NCI-H524 treated with DMSO at 0.1 percent for 48 hours (cell line): ENCODE results near the gene KCNQ1.
"Not testable (repeated sequence)": the region's sequence is repeated elsewhere in the genome, so short reads cannot be mapped to it uniquely, and the experiment has no call there.

Source experiments
- DNase-seq: peaks from one replicate; lab custom pipeline; 2025; lab: John Stamatoyannopoulos, UW

The KCNQ1 gene

GRCh38 chr11:2474059-2474901 is 29.5 kb downstream of the KCNQ1 start:
- peak; percentile 36 for DNase-seq

DNA sequence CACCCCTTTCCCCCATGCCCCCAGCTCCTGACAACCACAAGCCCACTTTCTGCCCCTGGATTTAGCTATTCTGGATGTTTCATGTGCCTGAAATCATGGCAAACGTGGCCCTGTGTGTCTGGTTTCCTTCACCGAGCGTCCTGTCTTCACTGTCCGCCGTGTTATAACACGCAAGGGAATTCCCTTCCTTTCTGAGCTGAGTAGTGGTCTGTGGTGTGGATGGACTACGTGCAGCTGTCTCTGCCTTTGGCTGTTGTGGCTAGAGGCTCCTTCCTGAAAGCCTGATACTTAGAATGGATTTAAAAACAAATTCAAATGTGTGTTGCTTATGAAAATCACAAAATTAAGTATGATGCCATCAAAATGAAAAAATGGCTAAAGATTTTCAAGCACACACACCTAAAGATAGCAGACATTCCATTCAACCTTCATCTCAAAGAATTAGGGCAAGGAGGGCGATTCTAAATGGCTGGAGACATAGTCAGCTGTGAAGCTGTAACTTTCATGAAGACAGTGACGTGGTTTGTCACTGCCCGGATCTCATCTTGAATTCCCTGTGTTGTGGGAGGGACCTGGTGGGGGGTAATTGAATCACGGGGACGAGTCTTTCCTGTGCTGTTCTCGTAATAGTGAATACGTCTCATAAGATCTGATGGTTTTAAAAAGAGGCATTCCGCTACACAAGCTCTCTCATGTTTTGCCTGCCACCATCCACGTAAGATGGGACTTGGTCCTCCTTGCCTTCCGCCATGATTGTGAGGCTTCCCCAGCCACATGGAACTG is 30.5 kb downstream of the KCNQ1 start:
- DNase-seq = no peak

GRCh38 chr11:2477254-2477653 is 32.4 kb downstream of the KCNQ1 start:
- no peak for DNase-seq

DNA sequence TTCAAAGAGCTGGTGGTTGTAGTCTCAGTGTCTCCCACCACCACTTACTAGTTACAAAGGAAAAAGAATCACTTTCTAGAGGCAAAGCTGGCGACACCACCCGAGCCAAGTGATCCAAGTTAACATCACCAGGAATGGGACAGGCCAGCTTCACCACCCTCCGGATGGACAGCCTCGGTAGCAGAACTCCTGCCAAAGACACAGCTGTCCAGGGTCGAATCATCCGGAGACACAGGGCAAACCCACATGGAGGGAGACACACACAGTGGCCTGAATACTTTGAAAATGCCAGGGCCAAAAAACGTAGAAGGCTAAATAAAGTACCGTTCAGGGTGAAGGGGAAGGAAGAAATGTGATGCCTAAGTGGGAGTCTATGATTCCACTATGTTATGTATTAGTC is 33.1 kb downstream of the KCNQ1 start:
- no peak for DNase-seq

DNA sequence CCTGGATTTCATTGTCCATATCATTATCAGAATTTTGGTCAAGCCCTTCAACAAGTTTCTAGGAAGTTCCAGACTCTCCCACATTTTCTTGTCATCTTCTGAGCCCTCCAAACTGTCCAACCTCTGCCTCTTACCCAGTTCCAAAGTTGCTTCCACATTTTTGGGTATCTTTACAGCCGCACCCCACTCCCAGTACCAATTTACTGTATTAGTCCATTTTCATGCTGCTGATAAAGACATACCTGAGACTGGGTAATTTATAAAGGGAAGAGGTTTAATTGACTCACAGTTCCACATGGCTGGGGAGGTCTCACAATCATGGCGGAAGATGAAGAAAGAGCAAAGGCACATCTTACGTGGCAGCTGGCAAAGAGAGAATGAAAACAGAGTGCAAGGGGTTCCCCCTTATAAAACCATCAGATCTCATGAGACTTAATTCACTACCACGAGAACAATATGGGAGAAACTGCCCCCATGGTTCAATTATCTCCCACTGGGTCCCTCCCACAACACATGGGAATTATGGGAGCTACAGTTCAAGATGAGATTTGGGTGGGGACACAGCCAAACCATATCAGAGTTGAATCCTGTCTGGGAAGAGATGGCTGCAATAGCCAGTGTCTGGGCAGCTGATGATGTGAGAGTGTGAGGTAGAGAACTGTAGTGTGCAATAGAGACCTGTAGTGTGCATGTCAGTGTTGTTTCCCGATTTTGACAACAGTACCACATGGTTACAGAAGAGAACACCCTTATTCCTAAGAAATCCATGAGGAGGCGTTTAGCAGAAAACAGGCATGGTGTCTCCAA is 35.5 kb downstream of the KCNQ1 start:
- DNase-seq = not testable (repeated sequence)

DNA sequence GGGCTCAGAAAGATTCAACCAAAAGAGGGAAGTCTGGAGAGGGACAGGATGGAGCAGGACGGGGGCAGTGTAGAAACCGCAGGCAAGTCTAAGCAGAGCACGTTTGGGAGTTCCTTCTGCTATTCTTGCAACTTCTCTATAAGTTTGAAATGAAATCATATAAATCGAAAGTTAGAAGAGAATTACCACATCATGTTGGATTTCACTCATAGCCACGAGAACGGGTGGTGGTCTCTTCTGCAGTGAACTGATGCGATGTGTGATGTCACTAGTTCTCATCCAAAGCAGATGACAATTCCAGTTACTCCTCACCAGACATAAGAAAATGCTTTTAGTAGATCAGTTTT is 36.0 kb downstream of the KCNQ1 start:
- no peak for DNase-seq

DNA sequence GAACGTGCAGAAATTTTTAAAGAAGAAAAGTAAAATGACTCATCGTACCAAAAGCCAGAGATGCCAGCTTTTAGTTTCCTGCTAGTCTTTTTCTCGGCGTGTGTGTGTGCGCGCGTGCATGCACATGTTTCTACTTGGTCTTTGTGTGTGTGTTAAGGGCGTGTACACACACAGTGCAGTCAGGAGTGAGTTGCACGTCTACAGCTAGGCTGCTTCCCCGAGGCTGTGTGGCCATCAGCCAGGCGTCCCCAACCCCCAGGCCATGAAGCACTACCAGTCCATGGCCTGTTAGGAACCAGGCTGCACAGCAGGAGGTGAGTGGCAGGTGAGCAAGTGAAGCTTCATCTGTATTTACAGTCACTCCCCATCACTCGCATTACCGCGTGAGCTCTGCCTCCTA is 36.4 kb downstream of the KCNQ1 start:
- no peak for DNase-seq

- DNase-seq = no peak
Observed at GRCh38 chr11:2482204-2482603, 37.4 kb downstream of the KCNQ1 start.

GRCh38 chr11:2482745-2483144 is 37.9 kb downstream of the KCNQ1 start:
- no peak for DNase-seq

DNA sequence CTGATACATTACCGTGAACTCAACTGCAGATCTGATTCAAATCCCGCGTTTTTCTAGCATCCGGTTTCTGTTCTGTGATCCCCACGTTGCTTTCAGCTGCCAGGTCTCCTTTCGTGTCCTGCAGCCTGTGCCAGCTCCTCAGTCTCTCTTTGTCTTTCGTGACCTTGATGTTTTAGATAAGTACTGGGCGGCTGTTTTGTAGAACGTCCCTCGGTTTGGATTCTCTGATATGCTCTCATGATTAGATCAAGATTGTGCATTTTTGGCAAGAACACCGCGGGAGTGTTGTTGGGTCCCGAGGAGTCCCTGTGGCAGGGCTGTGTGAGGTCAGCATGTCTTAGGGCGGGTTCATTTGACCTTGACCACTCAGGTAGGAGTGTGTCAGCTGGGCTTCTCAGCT is 38.6 kb downstream of the KCNQ1 start:
- DNase-seq = no peak

- DNase-seq = no peak
Observed at GRCh38 chr11:2484576-2485125, 39.8 kb downstream of the KCNQ1 start.

- DNase-seq = no peak
Observed at GRCh38 chr11:2488004-2488403, 43.2 kb downstream of the KCNQ1 start.

- DNase-seq = no peak
Observed at GRCh38 chr11:2489083-2489482, 44.3 kb downstream of the KCNQ1 start.

DNA sequence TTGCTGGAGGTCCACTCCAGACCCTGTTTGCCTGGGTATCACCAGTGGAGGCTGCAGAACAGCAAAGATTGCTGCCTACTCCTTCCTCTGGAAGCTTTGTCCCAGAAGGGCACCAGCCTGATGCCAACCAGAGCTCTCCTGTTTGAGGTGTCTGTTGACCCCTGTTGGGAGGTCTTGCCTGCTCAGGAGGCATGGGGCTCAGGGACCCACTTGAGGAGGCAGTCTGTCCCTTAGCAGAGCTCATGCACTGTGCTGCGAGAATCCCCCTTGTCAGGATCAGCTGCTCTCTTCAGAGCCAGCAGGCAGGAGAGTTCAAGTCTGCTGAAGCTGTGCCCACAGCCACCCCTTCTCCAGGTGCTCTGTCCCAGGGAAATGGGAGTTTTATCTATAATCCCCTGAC is 53.1 kb downstream of the KCNQ1 start:
- DNase-seq = not testable (repeated sequence)

DNA sequence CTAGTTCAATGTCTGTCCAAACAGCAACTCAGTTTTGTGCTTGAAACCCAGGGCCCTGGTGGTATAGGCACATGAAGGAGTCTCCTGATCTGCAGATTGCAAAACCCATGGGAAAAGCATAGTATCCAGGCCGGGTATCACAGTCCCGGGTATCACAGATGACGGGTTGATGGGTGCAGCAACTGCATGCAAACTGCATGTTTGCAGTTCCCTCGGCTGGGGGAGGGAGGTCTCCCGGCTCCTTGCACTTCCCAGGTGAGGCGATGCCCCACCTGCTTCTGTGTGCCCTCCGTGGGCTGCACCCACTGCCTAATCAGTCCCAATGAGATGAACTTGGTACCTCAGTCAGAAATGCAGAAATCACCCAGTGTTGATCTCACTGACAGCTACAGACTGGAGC is 53.9 kb downstream of the KCNQ1 start:
- no peak for DNase-seq

- no peak for DNase-seq
Observed at GRCh38 chr11:2507212-2507901, 62.5 kb downstream of the KCNQ1 start.

GRCh38 chr11:2507945-2508749 is 63.3 kb downstream of the KCNQ1 start:
- DNase-seq = no peak

DNA sequence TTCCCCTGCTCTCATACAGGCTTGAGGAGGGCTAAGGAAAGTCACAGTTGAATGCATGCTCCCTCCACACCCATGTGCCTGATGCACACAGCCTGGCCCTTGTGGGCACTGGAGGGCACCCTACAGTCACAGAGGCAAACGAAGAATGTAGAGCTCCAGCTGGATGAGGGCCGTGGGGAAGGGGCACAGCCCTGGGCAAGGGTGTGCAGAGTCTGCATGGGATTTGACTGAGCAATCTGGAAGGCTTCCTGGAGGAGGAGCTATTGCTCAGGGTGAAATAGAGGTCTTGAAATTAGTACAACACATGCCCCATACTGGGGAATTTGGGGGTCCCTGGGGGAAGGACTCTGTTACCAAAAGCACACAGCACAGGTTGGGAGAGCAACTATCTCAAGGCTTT is 64.0 kb downstream of the KCNQ1 start:
- no peak for DNase-seq

- no peak for DNase-seq
Observed at GRCh38 chr11:2509481-2510001, 64.7 kb downstream of the KCNQ1 start.

DNA sequence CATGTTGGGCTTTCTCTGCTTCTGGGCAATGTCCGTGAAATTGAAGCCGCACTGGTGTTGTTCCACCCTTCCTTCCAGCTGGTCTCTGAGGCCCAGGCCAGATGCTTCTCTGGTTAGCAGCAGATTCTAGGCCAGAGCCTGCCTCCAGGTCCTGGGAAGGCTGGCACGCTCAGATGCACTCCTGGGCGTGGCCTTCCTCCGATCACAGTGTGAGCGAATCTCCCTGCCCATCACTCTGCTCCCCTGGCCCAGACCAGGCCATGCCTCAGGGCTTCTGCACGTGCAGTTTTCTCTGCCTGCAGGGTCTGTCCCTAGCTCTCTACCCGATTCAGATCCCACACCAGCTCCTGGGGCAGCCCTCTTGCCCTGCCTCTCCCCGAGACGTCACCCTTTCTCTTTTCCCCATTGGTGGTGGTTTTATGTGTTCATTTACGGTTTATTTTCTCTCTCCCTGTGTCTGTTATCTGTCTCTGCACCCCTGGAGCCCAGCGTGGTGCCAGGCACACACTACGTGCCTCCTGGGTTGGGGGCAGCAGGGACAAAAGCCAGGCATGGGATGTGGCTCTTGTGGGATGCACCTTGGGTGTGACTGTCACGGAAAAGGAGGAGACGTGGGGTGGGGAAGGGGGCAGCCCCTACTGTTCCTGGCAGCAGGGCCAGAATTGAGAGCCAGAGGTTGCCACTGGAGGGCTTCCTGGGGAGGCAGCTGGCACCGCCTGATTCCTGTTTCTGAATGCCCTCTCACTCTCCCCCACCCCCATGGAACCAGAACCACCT is 66.0 kb downstream of the KCNQ1 start:
- no peak for DNase-seq
